ENCODE data around the gene AFG1L.

AFG1L gene

GRCh38 chr6:108453601-108454185, 158.8 kb downstream of the AFG1L start:
- peak; percentile 66 for DNase-seq (ENCODE audit: low read depth)

- DNase-seq (ENCODE audit: low read depth), result no peak
These were observed 159.5 kb downstream of the AFG1L start for GRCh38 chr6:108454356-108454755.

GRCh38 chr6:108455688-108456087, 160.8 kb downstream of the AFG1L start:
- DNase-seq (ENCODE audit: low read depth), result no peak

DNA sequence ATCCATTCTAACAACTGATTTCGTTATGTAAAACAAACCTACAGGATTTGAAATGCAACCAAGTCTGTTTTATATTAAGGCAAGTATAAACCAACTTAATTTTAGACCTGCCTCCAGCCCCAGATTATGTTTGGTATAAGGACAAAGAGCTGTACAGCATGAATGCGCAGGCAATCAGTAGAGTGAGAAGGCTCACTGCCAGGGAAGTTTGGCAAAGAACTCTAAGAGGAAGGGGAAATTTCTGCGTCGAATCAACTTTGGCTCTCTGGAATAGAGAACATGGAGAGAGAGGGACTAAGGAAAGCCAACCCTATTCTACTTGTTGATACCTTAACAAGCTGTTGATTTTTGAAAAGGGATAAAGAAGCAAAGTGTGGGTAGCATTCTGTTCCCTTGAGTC, 168.9 kb downstream of the AFG1L start:
- DNase-seq (ENCODE audit: low read depth), result no peak

DNA sequence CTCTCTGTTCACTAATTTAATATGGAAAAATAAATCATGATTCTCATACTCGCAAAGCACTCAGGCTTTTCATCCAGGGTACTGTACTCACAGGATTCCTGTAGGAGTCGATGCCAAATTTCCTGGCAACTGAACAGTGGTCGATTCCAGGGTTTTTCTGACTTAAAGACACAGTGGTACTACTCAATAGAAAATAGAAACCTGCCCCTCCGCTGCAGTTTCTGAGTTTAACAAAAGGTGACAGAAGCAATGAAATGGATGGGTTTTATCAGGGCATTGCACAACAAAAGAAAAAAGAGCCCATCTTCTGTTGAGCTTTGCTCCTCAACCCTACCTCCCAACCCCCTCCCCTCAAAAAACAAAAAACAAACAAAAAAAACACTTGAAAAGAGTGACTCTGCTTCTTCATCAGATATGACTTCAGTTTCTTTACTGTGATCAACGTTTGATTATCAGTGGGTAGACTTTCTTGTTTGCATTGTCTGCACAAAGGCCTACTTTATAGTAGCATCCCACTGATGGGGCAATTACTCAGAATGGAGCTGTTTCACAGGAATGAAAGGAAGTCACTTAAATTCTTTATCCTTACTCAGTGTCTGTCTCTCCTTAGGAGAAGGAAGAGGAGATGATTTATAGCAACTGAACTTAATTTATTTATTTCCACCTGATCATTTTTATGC, 169.7 kb downstream of the AFG1L start:
- DNase-seq (ENCODE audit: low read depth), result no peak

GRCh38 chr6:108465098-108465495, 170.2 kb downstream of the AFG1L start:
- no peak for DNase-seq (ENCODE audit: low read depth)

DNA sequence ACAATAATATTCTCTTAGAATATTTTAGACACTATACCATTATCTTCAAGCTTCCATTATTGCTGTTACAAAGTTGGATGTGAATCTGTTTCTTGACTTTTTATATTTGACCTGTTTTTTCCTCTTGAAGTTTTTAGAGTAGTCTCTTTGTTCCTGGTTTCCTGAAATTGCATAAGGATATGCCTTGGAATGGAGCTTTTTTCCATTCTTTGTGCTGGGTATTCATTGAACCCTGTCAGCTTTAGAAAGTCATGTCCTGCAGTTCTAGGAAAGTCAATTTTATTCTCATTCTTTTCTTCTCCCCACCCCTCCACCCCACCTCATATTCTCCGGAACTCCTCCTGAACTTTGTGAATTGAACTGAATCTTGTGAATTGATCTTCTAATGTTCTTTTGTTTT, 173.5 kb downstream of the AFG1L start:
- DNase-seq (ENCODE audit: low read depth), result no peak

DNA sequence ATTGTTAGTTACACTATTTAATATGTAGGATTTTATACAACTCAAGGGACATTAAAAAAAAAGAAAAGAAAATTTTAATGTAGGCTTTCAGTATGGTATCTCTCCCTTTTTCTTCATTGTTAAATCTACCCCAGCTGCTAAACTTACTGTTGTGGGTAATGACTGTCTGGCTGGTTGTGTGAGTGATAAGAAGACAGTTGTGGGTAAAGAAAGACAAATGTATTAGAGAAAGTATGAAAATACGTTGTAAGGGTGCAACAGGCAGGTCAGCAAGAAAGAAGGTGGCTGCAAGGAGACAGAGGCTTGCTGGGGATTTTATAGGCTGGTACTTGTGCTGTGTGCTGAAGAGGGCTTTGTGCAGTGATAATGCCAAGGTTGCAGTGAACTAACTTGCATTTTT, 174.5 kb downstream of the AFG1L start:
- DNase-seq (ENCODE audit: low read depth), result no peak

DNA sequence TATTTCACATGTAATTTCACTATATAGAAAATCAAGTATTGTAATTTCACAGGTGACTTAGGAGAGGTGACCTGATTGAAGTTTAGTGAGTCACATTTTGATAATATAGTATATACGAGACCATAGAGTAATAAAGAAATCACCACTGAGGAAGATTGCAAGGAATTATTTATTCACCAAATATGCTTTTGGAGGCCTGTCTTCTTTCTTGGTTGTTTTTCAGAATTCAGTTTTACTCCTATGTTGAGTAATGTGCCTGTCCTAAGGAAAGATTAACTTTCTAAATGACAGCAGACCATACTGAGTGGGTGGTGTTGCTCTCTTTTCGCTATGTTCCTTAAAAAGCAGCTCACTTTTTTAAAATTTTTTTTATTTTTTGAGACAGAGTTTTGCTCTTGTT, 178.3 kb downstream of the AFG1L start:
- no peak for DNase-seq (ENCODE audit: low read depth)

- DNase-seq (ENCODE audit: low read depth), result no peak
These were observed 181.5 kb downstream of the AFG1L start for GRCh38 chr6:108476376-108476775.

- no peak for DNase-seq (ENCODE audit: low read depth)
These were observed 182.1 kb downstream of the AFG1L start for GRCh38 chr6:108476847-108477430.

- DNase-seq (ENCODE audit: low read depth), result no peak
These were observed 187.7 kb downstream of the AFG1L start for GRCh38 chr6:108482559-108482958.

DNA sequence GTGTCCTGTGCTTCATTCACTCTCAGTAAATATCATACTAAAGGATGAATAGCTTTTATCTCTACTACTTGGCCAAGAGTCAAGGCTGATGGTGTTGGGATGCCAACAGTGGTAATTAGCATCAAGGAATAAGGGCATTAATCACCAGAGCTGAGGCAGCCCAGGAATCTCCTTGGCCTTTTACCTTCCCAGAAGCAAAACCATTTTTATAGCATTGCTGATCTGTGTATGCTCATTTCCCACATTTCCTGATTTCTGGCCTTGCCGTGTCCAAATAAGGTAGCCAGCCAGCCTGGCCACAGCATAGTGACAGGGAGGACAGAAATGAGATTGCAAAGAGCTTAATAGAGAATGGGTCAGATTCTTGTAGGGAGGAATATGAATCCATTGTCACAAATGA, 189.2 kb downstream of the AFG1L start:
- DNase-seq (ENCODE audit: low read depth), result peak; percentile 6

GRCh38 chr6:108489699-108490098, 194.8 kb downstream of the AFG1L start:
- no peak for DNase-seq (ENCODE audit: low read depth)

- DNase-seq (ENCODE audit: low read depth), result peak; percentile 61
These were observed 197.4 kb downstream of the AFG1L start for GRCh38 chr6:108492131-108492766.

DNA sequence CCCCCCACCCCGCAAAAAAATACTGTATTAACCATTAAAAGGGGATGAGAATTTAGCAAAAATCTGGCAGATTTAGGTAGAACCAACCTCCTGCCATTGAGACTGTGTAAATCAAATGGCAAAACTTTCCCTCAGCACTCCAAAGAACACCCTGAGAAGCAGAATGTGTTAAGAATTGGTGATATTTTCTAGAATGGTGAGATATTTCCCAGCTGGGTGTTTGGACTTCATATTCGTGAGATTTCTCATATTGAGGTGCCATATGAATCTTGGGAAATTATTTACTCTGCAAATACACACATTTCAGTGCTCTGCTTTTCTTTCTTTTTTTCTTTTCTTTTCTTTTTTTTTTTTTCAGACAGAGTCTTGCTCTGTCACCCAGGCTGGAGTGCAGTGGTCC, 199.6 kb downstream of the AFG1L start:
- no peak for DNase-seq (ENCODE audit: low read depth)

DNA sequence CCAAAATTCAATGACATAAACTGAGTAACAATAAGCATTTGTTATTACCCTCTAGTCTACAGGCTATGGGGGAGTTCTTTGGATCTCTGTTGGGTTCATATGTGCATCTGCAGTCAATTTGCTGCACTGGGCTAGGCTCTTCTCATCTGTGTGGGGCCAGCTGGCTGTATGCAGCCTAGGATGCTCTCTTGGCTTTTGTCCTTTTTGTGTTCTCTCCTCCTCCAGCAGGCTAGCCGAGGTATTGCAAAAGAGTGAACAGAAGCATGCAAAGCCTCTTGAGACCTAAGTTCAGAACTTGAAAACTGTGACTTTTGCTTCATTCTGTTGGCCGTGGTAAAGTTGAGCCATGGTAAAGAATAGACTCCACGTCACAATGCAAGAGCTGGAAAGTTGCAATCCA, 203.0 kb downstream of the AFG1L start:
- DNase-seq (ENCODE audit: low read depth), result peak; percentile 55

GRCh38 chr6:108501559-108501958, 206.7 kb downstream of the AFG1L start:
- DNase-seq (ENCODE audit: low read depth), result peak; percentile 21

DNA sequence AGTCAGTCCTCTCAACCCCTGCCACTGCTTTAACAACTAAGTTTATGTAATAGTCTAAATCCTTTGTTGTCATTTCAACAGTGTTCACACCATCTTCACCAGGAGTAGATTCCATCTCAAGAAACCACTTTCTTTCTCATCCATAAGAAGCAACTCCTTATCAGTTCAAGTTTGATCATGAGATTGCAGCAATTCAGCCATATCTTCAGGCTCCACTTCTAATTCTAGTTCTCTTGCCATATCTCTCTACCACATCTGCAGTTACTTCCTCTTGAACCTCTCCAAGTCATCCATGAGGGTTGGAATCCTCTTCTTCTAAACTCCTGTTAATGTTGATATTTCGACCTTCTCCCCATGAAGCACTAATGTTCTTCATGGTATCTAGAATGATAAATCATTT, 208.0 kb downstream of the AFG1L start:
- DNase-seq (ENCODE audit: low read depth), result no peak

DNA sequence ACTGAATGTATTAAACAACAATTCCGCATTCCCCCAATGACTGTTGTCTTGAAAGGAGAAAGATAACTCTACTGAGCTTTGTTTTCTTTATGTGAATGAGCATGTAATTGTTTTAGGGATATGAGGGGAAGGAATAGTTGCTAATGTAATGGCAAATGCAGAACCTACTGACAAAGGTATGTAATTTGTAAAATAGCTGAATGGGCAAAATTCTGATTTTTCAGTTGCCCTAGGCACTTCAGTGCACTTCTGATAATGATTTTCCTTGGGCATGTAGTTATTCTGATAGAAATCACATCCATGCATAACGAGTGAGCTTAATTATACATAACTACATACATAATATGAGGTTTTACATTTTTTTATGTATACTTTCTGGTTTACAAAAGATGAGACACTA, 212.5 kb downstream of the AFG1L start:
- DNase-seq (ENCODE audit: low read depth), result no peak

DNA sequence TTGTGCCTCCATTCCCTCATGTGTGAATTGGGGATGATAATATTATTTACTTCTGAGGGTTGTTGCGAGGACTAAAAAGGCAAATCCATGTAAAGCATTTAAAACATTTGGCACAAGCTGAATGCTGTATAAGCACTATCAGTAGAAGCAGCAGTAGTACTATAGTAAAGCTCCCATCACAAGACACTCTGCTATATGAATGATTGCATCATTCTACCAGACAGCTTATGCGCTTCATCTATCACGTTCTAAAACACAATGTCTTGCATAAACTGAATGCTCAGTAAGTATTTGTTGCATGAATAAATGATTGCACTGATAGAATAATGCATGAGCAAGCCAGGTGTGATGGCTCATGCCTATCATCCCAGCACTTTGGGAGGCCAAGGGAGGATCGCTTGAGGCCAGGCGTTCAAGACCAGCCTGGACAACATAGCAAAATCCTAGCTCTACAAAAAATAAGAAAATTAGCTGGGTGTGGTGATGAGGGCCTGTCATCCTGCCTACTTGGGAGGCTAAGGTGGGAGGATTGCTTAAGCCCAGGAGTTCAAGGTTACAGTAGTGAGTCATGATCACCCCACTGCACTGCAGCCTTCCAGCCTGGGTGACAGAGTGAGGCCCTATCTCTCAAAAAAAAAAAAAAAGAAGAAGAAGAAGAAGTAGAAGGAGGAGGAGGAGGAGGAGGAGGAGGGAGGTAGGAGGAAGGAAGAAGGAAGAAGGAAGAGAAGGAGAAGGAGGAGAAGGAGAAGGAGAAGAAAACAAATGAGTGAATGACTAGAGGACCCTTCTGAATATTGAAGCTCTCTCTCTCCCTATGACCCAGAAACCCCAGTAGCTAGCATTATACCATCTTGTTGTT, 215.8 kb downstream of the AFG1L start:
- no peak for DNase-seq (ENCODE audit: low read depth)
